WTC11 (cell line): ENCODE results near the gene MYO16. TPM values are rescaled to one million over a fixed set of nuclear protein-coding genes. Genes with fewer than 3 reads are reported as not detected.
A peak's percentile ranks its signal among the peaks of the same experiment; 100 is the strongest.

Experiments
- ATAC-seq: fragments of 200-7000 bp; cut with Tn5 transposase; 2 replicates; pipeline ENCODE4 v1.10.0; 2021; ENCODE audit warnings: mild to moderate bottlenecking, moderate library complexity
- CTCF ChIA-PET: fragments of 300-600 bp; sonication (Branson Sonifier 250); formaldehyde crosslinking; loops from one replicate; lab custom pipeline; 2021; ENCODE audit warnings: antibody characterized with exemption; lab: Charles Lee
- POLR2A ChIA-PET: fragments of 350-600 bp; sonication (Branson Sonifier 250); formaldehyde crosslinking; loops from one replicate; lab custom pipeline; 2021; ENCODE audit warnings: antibody characterized with exemption; lab: Charles Lee
- DNase-seq: peaks from one replicate; pipeline ENCODE4 v3.0.0; 2021; ENCODE audit warnings: low spot score
- H3K27ac Mint-ChIP-seq: 2 replicates; pipeline ENCODE4 v1.8.0; 2021; ENCODE audit warnings: mixed read lengths
- H3K27me3 Mint-ChIP-seq: 2 replicates; pipeline ENCODE4 v1.8.0; 2021; ENCODE audit warnings: low read depth, mild to moderate bottlenecking, moderate library complexity, mixed read lengths
- H3K36me3 Mint-ChIP-seq: 2 replicates; pipeline ENCODE4 v1.8.0; 2021; ENCODE audit warnings: mixed read lengths
- H3K4me1 Mint-ChIP-seq: 2 replicates; pipeline ENCODE4 v1.8.0; 2022; ENCODE audit warnings: mixed read lengths
- H3K4me3 Mint-ChIP-seq: 2 replicates; pipeline ENCODE4 v1.8.0; 2021; ENCODE audit warnings: mild to moderate bottlenecking, moderate library complexity, mixed read lengths
- H3K9me3 Mint-ChIP-seq: 2 replicates; pipeline ENCODE4 v1.8.0; 2021; ENCODE audit warnings: mixed read lengths
- CTCF ChIP-seq: fragments of 200-600 bp; IDR thresholded peaks from 2 replicates; pipeline ENCODE4 v1.8.0; 2022; ENCODE audit warnings: antibody characterized with exemption
- ELF4 ChIP-seq: sonication (generic); formaldehyde crosslinking; IDR thresholded peaks from 2 replicates; pipeline ENCODE4 v1.8.1; 2022; ENCODE audit warnings: low read depth, mild to moderate bottlenecking, moderate library complexity, missing genetic modification reagents
- EMX1 ChIP-seq: fragments of 250-450 bp; sonication (Bioruptor Pico); IDR thresholded peaks from 2 replicates; pipeline ENCODE4 v1.8.0; 2021; ENCODE audit warnings: mild to moderate bottlenecking
- ERG ChIP-seq: fragments of 250-450 bp; sonication (Bioruptor Pico); IDR thresholded peaks from 2 replicates; pipeline ENCODE4 v1.8.0; 2021; ENCODE audit warnings: mild to moderate bottlenecking
- KAT7 ChIP-seq: sonication (generic); formaldehyde crosslinking; IDR thresholded peaks from 2 replicates; pipeline ENCODE4 v1.8.1; 2023; ENCODE audit warnings: missing genetic modification reagents, mild to moderate bottlenecking, borderline replicate concordance
- MLX ChIP-seq: sonication (generic); formaldehyde crosslinking; IDR thresholded peaks from 2 replicates; pipeline ENCODE4 v1.8.1; 2023; ENCODE audit warnings: mild to moderate bottlenecking, missing genetic modification reagents, moderate library complexity
- NFATC4 ChIP-seq: fragments of 250-450 bp; sonication (Bioruptor Pico); IDR thresholded peaks from 2 replicates; pipeline ENCODE4 v1.9.0; 2021; ENCODE audit warnings: mild to moderate bottlenecking
- NFE2L1 ChIP-seq: sonication (generic); formaldehyde crosslinking; IDR thresholded peaks from 2 replicates; pipeline ENCODE4 v1.8.1; 2023; ENCODE audit warnings: missing genetic modification reagents
- NR2C2 ChIP-seq: sonication (generic); formaldehyde crosslinking; IDR thresholded peaks from 2 replicates; pipeline ENCODE4 v1.8.0; 2022; ENCODE audit warnings: mild to moderate bottlenecking, missing genetic modification reagents
- SMAD3 ChIP-seq: sonication (generic); formaldehyde crosslinking; IDR thresholded peaks from 2 replicates; pipeline ENCODE4 v1.8.0; 2022; ENCODE audit warnings: missing genetic modification reagents, mild to moderate bottlenecking, borderline replicate concordance
- TEAD4 ChIP-seq: sonication (generic); formaldehyde crosslinking; IDR thresholded peaks from 2 replicates; pipeline ENCODE4 v1.8.0; 2022; ENCODE audit warnings: mild to moderate bottlenecking, missing genetic modification reagents
- TP53 ChIP-seq: sonication (generic); formaldehyde crosslinking; IDR thresholded peaks from 2 replicates; pipeline ENCODE4 v1.8.1; 2023; ENCODE audit warnings: mild to moderate bottlenecking, missing genetic modification reagents
- ZNF121 ChIP-seq: sonication (generic); formaldehyde crosslinking; IDR thresholded peaks from 2 replicates; pipeline ENCODE4 v1.8.0; 2023; ENCODE audit warnings: missing genetic modification reagents
- ZNF232 ChIP-seq: sonication (generic); formaldehyde crosslinking; IDR thresholded peaks from 2 replicates; pipeline ENCODE4 v1.8.0; 2022; ENCODE audit warnings: mild to moderate bottlenecking, missing genetic modification reagents
- ZNF416 ChIP-seq: fragments of 250-450 bp; sonication (Bioruptor Pico); IDR thresholded peaks from 2 replicates; pipeline ENCODE4 v1.9.0; 2021; ENCODE audit warnings: mild to moderate bottlenecking, inconsistent platforms
- ZNF671 ChIP-seq: fragments of 250-450 bp; sonication (Bioruptor Pico); IDR thresholded peaks from 2 replicates; pipeline ENCODE4 v1.8.0; 2021; ENCODE audit warnings: mild to moderate bottlenecking
- total RNA-seq: library from RNA; stranded (reverse); gene quantifications from 3 replicates; pipeline ENCODE4 v1.2.3, GENCODE V29; 2021
- TF ChIP-seq, protein P1 (sequence below): sonication (generic); formaldehyde crosslinking; IDR thresholded peaks from 2 replicates; pipeline ENCODE4 v1.8.1; 2023; ENCODE audit warnings: mild to moderate bottlenecking, missing genetic modification reagents
- TF ChIP-seq, protein P2 (sequence below): sonication (generic); formaldehyde crosslinking; IDR thresholded peaks from 2 replicates; pipeline ENCODE4 v1.8.0; 2022; ENCODE audit warnings: mild to moderate bottlenecking, missing genetic modification reagents
- TF ChIP-seq, protein P3 (sequence below): fragments of 250-450 bp; sonication (Bioruptor Pico); IDR thresholded peaks from 2 replicates; pipeline ENCODE4 v1.9.0; 2021; ENCODE audit warnings: moderate library complexity, mild to moderate bottlenecking, inconsistent platforms, borderline replicate concordance
- TF ChIP-seq, protein P4 (sequence below): sonication (generic); formaldehyde crosslinking; IDR thresholded peaks from 2 replicates; pipeline ENCODE4 v1.8.0; 2023; ENCODE audit warnings: mild to moderate bottlenecking, missing genetic modification reagents

Gene MYO16
- total RNA-seq, 1 experiment from 2014 or later, result 0.09 TPM

DNA sequence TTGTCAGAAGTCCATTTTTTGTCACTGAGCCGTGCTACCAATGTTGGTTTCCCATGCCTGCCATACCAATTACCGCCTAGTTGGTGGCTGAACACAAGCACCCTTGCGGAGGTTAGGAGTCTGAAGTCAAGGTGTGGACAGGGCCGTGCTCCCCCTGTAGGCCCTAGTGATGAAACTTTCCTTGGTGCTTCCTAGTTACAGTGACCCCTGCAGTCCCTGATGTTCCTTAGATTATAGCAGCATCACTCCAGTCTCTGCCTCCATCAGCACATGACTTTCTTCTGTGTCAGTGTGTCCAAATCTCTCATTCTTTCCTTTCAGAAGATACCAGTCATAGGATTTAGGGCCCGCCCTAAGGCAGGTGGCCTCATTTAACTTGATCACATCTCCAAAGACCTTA, 99.0 kb downstream of the MYO16 start:
- H3K4me3 Mint-ChIP-seq, result no peak overlapping the region
- no peaks in the 10 kb centered on the region for H3K36me3 Mint-ChIP-seq
- ATAC-seq, result peak; percentile 100
- no peaks in the 10 kb centered on the region for H3K9me3 Mint-ChIP-seq
- CTCF ChIA-PET, result interaction anchor here (1.0 kb wide), 1 partner anchor 168 kb away, joined by 3 read pairs; no protein-coding TSS in a partner anchor
- peak; percentile 57 for DNase-seq
- H3K4me1 Mint-ChIP-seq, result no peaks in the 10 kb centered on the region
- POLR2A ChIA-PET, result interaction anchor here (0.7 to 0.9 kb wide), 2 partner anchors 39 to 404 kb away, joined by 3 read pairs; no protein-coding TSS in a partner anchor
- no peak overlapping the region for H3K27ac Mint-ChIP-seq
- 0 out of 2 replicates have a peak, but pooled peaks have one; percentile 32 for TF ChIP-seq CTCF
- no peak for TF ChIP-seq ZNF121
- TF ChIP-seq, all 79 proteins: peak for 1
- no peaks in the 10 kb centered on the region; the same call in 1 of the 2 replicates for H3K27me3 Mint-ChIP-seq

- ChIA-PET CTCF (no interaction called here), POLR2A (no interaction called here)
- Mint-ChIP-seq H3K4me3 (no peak overlapping the region), H3K4me1 (0 out of 2 replicates have a peak, but pooled peaks cover 3% of the 10 kb centered on the region), H3K36me3 (peaks cover 2% of the 10 kb centered on the region; the same call in 1 of the 2 replicates), H3K27ac (no peak overlapping the region), H3K27me3 (no peaks in the 10 kb centered on the region; the same call in none of the 2 replicates), H3K9me3 (peaks cover 21% of the 10 kb centered on the region)
- ATAC-seq (no peak), DNase-seq (no peak)
- TF ChIP-seq MLX (CRISPR knock-in tag) (no peak), ZNF416 (CRISPR knock-in tag) (no peak), EMX1 (no peak), SMAD3 (no peak), ZNF671 (CRISPR knock-in tag) (no peak), KAT7 (no peak), TEAD4 (no peak), TP53 (CRISPR knock-in tag) (no peak), ELF4 (CRISPR knock-in tag) (no peak), ZNF232 (CRISPR knock-in tag) (no peak), ERG (CRISPR knock-in tag) (no peak), NFE2L1 (CRISPR knock-in tag) (no peak)
- TF ChIP-seq, protein P1, sequence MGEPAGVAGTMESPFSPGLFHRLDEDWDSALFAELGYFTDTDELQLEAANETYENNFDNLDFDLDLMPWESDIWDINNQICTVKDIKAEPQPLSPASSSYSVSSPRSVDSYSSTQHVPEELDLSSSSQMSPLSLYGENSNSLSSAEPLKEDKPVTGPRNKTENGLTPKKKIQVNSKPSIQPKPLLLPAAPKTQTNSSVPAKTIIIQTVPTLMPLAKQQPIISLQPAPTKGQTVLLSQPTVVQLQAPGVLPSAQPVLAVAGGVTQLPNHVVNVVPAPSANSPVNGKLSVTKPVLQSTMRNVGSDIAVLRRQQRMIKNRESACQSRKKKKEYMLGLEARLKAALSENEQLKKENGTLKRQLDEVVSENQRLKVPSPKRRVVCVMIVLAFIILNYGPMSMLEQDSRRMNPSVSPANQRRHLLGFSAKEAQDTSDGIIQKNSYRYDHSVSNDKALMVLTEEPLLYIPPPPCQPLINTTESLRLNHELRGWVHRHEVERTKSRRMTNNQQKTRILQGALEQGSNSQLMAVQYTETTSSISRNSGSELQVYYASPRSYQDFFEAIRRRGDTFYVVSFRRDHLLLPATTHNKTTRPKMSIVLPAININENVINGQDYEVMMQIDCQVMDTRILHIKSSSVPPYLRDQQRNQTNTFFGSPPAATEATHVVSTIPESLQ (CRISPR knock-in tag), result no peak
- TF ChIP-seq, protein P2, sequence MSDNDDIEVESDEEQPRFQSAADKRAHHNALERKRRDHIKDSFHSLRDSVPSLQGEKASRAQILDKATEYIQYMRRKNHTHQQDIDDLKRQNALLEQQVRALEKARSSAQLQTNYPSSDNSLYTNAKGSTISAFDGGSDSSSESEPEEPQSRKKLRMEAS (CRISPR knock-in tag), result no peak
- TF ChIP-seq, protein P3, sequence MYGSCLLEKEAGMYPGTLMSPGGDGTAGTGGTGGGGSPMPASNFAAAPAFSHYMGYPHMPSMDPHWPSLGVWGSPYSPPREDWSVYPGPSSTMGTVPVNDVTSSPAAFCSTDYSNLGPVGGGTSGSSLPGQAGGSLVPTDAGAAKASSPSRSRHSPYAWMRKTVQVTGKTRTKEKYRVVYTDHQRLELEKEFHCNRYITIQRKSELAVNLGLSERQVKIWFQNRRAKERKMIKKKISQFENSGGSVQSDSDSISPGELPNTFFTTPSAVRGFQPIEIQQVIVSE, result no peak
Observed at GRCh38 chr13:108733022-108733560, 103.7 kb downstream of the MYO16 start.

- H3K4me1 Mint-ChIP-seq, result 0 out of 2 replicates have a peak, but pooled peaks cover 3% of the 10 kb centered on the region
- no peaks in the 10 kb centered on the region; the same call in none of the 2 replicates for H3K27me3 Mint-ChIP-seq
- H3K36me3 Mint-ChIP-seq, result peaks cover 6% of the 10 kb centered on the region
- ATAC-seq (peak; percentile 99), DNase-seq (peak; percentile 32)
- no peak overlapping the region for H3K27ac Mint-ChIP-seq
- TF ChIP-seq NR2C2 (CRISPR knock-in tag), result no peak
- TF ChIP-seq NFATC4 (CRISPR knock-in tag), result no peak
- TF ChIP-seq, protein P4, sequence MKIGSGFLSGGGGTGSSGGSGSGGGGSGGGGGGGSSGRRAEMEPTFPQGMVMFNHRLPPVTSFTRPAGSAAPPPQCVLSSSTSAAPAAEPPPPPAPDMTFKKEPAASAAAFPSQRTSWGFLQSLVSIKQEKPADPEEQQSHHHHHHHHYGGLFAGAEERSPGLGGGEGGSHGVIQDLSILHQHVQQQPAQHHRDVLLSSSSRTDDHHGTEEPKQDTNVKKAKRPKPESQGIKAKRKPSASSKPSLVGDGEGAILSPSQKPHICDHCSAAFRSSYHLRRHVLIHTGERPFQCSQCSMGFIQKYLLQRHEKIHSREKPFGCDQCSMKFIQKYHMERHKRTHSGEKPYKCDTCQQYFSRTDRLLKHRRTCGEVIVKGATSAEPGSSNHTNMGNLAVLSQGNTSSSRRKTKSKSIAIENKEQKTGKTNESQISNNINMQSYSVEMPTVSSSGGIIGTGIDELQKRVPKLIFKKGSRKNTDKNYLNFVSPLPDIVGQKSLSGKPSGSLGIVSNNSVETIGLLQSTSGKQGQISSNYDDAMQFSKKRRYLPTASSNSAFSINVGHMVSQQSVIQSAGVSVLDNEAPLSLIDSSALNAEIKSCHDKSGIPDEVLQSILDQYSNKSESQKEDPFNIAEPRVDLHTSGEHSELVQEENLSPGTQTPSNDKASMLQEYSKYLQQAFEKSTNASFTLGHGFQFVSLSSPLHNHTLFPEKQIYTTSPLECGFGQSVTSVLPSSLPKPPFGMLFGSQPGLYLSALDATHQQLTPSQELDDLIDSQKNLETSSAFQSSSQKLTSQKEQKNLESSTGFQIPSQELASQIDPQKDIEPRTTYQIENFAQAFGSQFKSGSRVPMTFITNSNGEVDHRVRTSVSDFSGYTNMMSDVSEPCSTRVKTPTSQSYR, result no peak
- ChIA-PET POLR2A (no interaction called here), CTCF (no interaction called here)
- H3K4me3 Mint-ChIP-seq, result no peak overlapping the region
- H3K9me3 Mint-ChIP-seq, result peaks cover 36% of the 10 kb centered on the region
Observed at GRCh38 chr13:108734676-108735075, 105.3 kb downstream of the MYO16 start.
